Measurements from ENCODE around the gene CCDC57.
"Not testable (repeated sequence)": the region's sequence is repeated elsewhere in the genome, so short reads cannot be mapped to it uniquely, and the experiment has no call there.

Gene CCDC57

GRCh38 chr17:82138511-82138992, 74.1 kb downstream of the CCDC57 start:
- Histone ChIP-seq H3K4me1 (ENCODE audit: control insufficient read depth, insufficient read depth, low read length) (no peaks in the 10 kb centered on the region), H3K9me3 (ENCODE audit: control insufficient read depth, insufficient read depth, low read depth, low read length) (no peaks in the 10 kb centered on the region), H3K27ac (ENCODE audit: low read depth, low read length) (no peak overlapping the region), H3K27me3 (ENCODE audit: control insufficient read depth, insufficient read depth, low read length) (no peaks in the 10 kb centered on the region), H3K4me3 (ENCODE audit: low read depth, low read length) (no peak overlapping the region), H3K36me3 (ENCODE audit: control insufficient read depth, insufficient read depth, low read length) (no peaks in the 10 kb centered on the region), H3K9ac (ENCODE audit: low read length) (no peak overlapping the region)

GRCh38 chr17:82134101-82134500, 78.5 kb downstream of the CCDC57 start:
- H3K36me3 ChIP-seq (ENCODE audit: control insufficient read depth, insufficient read depth, low read length): no peaks in the 10 kb centered on the region
- H3K9me3 ChIP-seq (ENCODE audit: control insufficient read depth, insufficient read depth, low read depth, low read length): no peaks in the 10 kb centered on the region
- H3K9ac ChIP-seq (ENCODE audit: low read length): no peak overlapping the region
- no peaks in the 10 kb centered on the region for H3K4me1 ChIP-seq (ENCODE audit: control insufficient read depth, insufficient read depth, low read length)
- H3K27me3 ChIP-seq (ENCODE audit: control insufficient read depth, insufficient read depth, low read length): no peaks in the 10 kb centered on the region
- H3K27ac ChIP-seq (ENCODE audit: low read depth, low read length): no peak overlapping the region
- H3K4me3 ChIP-seq (ENCODE audit: low read depth, low read length): no peak overlapping the region

- H3K27ac ChIP-seq (ENCODE audit: low read depth, low read length); H3K4me1 ChIP-seq (ENCODE audit: control insufficient read depth, insufficient read depth, low read length); H3K27me3 ChIP-seq (ENCODE audit: control insufficient read depth, insufficient read depth, low read length); H3K4me3 ChIP-seq (ENCODE audit: low read depth, low read length); H3K9me3 ChIP-seq (ENCODE audit: control insufficient read depth, insufficient read depth, low read depth, low read length); H3K9ac ChIP-seq (ENCODE audit: low read length); H3K36me3 ChIP-seq (ENCODE audit: control insufficient read depth, insufficient read depth, low read length): not testable (repeated sequence)
Measured at GRCh38 chr17:82133166-82133953, 79.3 kb downstream of the CCDC57 start.

GRCh38 chr17:82129095-82129494, 83.5 kb downstream of the CCDC57 start:
- H3K27ac ChIP-seq (ENCODE audit: low read depth, low read length): no peak overlapping the region
- H3K27me3 ChIP-seq (ENCODE audit: control insufficient read depth, insufficient read depth, low read length): no peaks in the 10 kb centered on the region
- no peaks in the 10 kb centered on the region for H3K4me1 ChIP-seq (ENCODE audit: control insufficient read depth, insufficient read depth, low read length)
- H3K9ac ChIP-seq (ENCODE audit: low read length): no peak overlapping the region
- H3K4me3 ChIP-seq (ENCODE audit: low read depth, low read length): no peak overlapping the region
- peaks cover 11% of the 10 kb centered on the region; the same call in 1 of the 2 replicates for H3K36me3 ChIP-seq (ENCODE audit: control insufficient read depth, insufficient read depth, low read length)
- H3K9me3 ChIP-seq (ENCODE audit: control insufficient read depth, insufficient read depth, low read depth, low read length): no peaks in the 10 kb centered on the region

GRCh38 chr17:82128287-82128686, 84.4 kb downstream of the CCDC57 start:
- no peak overlapping the region for H3K27ac ChIP-seq (ENCODE audit: low read depth, low read length)
- peaks cover 11% of the 10 kb centered on the region; the same call in 1 of the 2 replicates for H3K36me3 ChIP-seq (ENCODE audit: control insufficient read depth, insufficient read depth, low read length)
- H3K4me3 ChIP-seq (ENCODE audit: low read depth, low read length): no peak overlapping the region
- no peaks in the 10 kb centered on the region for H3K27me3 ChIP-seq (ENCODE audit: control insufficient read depth, insufficient read depth, low read length)
- no peaks in the 10 kb centered on the region for H3K9me3 ChIP-seq (ENCODE audit: control insufficient read depth, insufficient read depth, low read depth, low read length)
- no peak overlapping the region for H3K9ac ChIP-seq (ENCODE audit: low read length)
- no peaks in the 10 kb centered on the region for H3K4me1 ChIP-seq (ENCODE audit: control insufficient read depth, insufficient read depth, low read length)

- Histone ChIP-seq H3K9ac (ENCODE audit: low read length) (no peak overlapping the region), H3K27me3 (ENCODE audit: control insufficient read depth, insufficient read depth, low read length) (no peaks in the 10 kb centered on the region), H3K36me3 (ENCODE audit: control insufficient read depth, insufficient read depth, low read length) (peaks cover 11% of the 10 kb centered on the region; the same call in 1 of the 2 replicates), H3K4me1 (ENCODE audit: control insufficient read depth, insufficient read depth, low read length) (no peaks in the 10 kb centered on the region), H3K27ac (ENCODE audit: low read depth, low read length) (no peak overlapping the region), H3K4me3 (ENCODE audit: low read depth, low read length) (no peak overlapping the region), H3K9me3 (ENCODE audit: control insufficient read depth, insufficient read depth, low read depth, low read length) (no peaks in the 10 kb centered on the region)
Measured at GRCh38 chr17:82127704-82128103, 84.9 kb downstream of the CCDC57 start.

GRCh38 chr17:82127315-82127595, 85.4 kb downstream of the CCDC57 start:
- Histone ChIP-seq H3K9me3 (ENCODE audit: control insufficient read depth, insufficient read depth, low read depth, low read length) (no peaks in the 10 kb centered on the region), H3K9ac (ENCODE audit: low read length) (no peak overlapping the region), H3K4me3 (ENCODE audit: low read depth, low read length) (no peak overlapping the region), H3K27ac (ENCODE audit: low read depth, low read length) (no peak overlapping the region), H3K27me3 (ENCODE audit: control insufficient read depth, insufficient read depth, low read length) (no peaks in the 10 kb centered on the region), H3K4me1 (ENCODE audit: control insufficient read depth, insufficient read depth, low read length) (no peaks in the 10 kb centered on the region), H3K36me3 (ENCODE audit: control insufficient read depth, insufficient read depth, low read length) (peaks cover 11% of the 10 kb centered on the region; the same call in 1 of the 2 replicates)

GRCh38 chr17:82126556-82127314, 85.9 kb downstream of the CCDC57 start:
- no peaks in the 10 kb centered on the region for H3K27me3 ChIP-seq (ENCODE audit: control insufficient read depth, insufficient read depth, low read length)
- H3K9me3 ChIP-seq (ENCODE audit: control insufficient read depth, insufficient read depth, low read depth, low read length): no peaks in the 10 kb centered on the region
- peaks cover 11% of the 10 kb centered on the region; the same call in 1 of the 2 replicates for H3K36me3 ChIP-seq (ENCODE audit: control insufficient read depth, insufficient read depth, low read length)
- H3K27ac ChIP-seq (ENCODE audit: low read depth, low read length): no peak overlapping the region
- H3K9ac ChIP-seq (ENCODE audit: low read length): no peak overlapping the region
- no peak overlapping the region for H3K4me3 ChIP-seq (ENCODE audit: low read depth, low read length)
- H3K4me1 ChIP-seq (ENCODE audit: control insufficient read depth, insufficient read depth, low read length): no peaks in the 10 kb centered on the region; the same call in 1 of the 2 replicates

GRCh38 chr17:82124101-82124500, 88.5 kb downstream of the CCDC57 start:
- H3K27me3 ChIP-seq (ENCODE audit: control insufficient read depth, insufficient read depth, low read length): no peaks in the 10 kb centered on the region

GRCh38 chr17:82121660-82122629, 90.7 kb downstream of the CCDC57 start:
- Histone ChIP-seq H3K36me3 (ENCODE audit: control insufficient read depth, insufficient read depth, low read length) (peaks cover 6% of the 10 kb centered on the region; the same call in 1 of the 2 replicates), H3K27me3 (ENCODE audit: control insufficient read depth, insufficient read depth, low read length) (no peaks in the 10 kb centered on the region), H3K4me1 (ENCODE audit: control insufficient read depth, insufficient read depth, low read length) (peaks cover 10% of the 10 kb centered on the region; the same call in 1 of the 2 replicates), H3K4me3 (ENCODE audit: low read depth, low read length) (no peak overlapping the region), H3K9me3 (ENCODE audit: control insufficient read depth, insufficient read depth, low read depth, low read length) (no peaks in the 10 kb centered on the region), H3K9ac (ENCODE audit: low read length) (no peak overlapping the region), H3K27ac (ENCODE audit: low read depth, low read length) (no peak overlapping the region)

More at GRCh38 chr17:82124101-82124500, 88.5 kb downstream of the CCDC57 start:
- H3K36me3 ChIP-seq (ENCODE audit: control insufficient read depth, insufficient read depth, low read length): peaks cover 11% of the 10 kb centered on the region; the same call in 1 of the 2 replicates
- no peak overlapping the region for H3K4me3 ChIP-seq (ENCODE audit: low read depth, low read length)
- no peak overlapping the region for H3K9ac ChIP-seq (ENCODE audit: low read length)
- H3K27ac ChIP-seq (ENCODE audit: low read depth, low read length): no peak overlapping the region
- peaks cover 3% of the 10 kb centered on the region; the same call in 1 of the 2 replicates for H3K4me1 ChIP-seq (ENCODE audit: control insufficient read depth, insufficient read depth, low read length)
- no peaks in the 10 kb centered on the region for H3K9me3 ChIP-seq (ENCODE audit: control insufficient read depth, insufficient read depth, low read depth, low read length)

All from HUES6 (cell line).